Activated naive CD4-positive, alpha-beta T cell treated with Interleukin-2 at 50 U/mL for 16 hours (primary cell): ENCODE data around the gene PLEKHD1.
"Not testable (repeated sequence)": the region's sequence is repeated elsewhere in the genome, so short reads cannot be mapped to it uniquely, and the experiment has no call there.

ENCODE experiments used
- DNase-seq: peaks from one replicate; pipeline ENCODE4 v3.0.0-alpha.2; 2020

Gene PLEKHD1

GRCh38 chr14:69483765-69484443 is 624 bp upstream of the PLEKHD1 start:
- no peak for DNase-seq

GRCh38 chr14:69485315-69485660 is 760 bp downstream of the PLEKHD1 start:
- no peak for DNase-seq

GRCh38 chr14:69485701-69486100 is 1.2 kb downstream of the PLEKHD1 start:
- no peak for DNase-seq

GRCh38 chr14:69487226-69487625 is 2.7 kb downstream of the PLEKHD1 start:
- no peak for DNase-seq

GRCh38 chr14:69487771-69488170 is 3.2 kb downstream of the PLEKHD1 start:
- no peak for DNase-seq

GRCh38 chr14:69489495-69489894 is 5.0 kb downstream of the PLEKHD1 start:
- no peak for DNase-seq

- DNase-seq: no peak
Observed at GRCh38 chr14:69490219-69490918, 5.8 kb downstream of the PLEKHD1 start.

GRCh38 chr14:69491193-69491592 is 6.7 kb downstream of the PLEKHD1 start:
- DNase-seq: no peak

- DNase-seq: no peak
Observed at GRCh38 chr14:69493038-69493437, 8.5 kb downstream of the PLEKHD1 start.

GRCh38 chr14:69493791-69494190 is 9.3 kb downstream of the PLEKHD1 start:
- no peak for DNase-seq

- no peak for DNase-seq
Observed at GRCh38 chr14:69495341-69495921, 10.9 kb downstream of the PLEKHD1 start.

- DNase-seq: not testable (repeated sequence)
Observed at GRCh38 chr14:69497866-69498265, 13.3 kb downstream of the PLEKHD1 start.

- DNase-seq: not testable (repeated sequence)
Observed at GRCh38 chr14:69498286-69498685, 13.8 kb downstream of the PLEKHD1 start.

- DNase-seq: no peak
Observed at GRCh38 chr14:69499436-69499835, 14.9 kb downstream of the PLEKHD1 start.

GRCh38 chr14:69500096-69500495 is 15.6 kb downstream of the PLEKHD1 start:
- DNase-seq: no peak

GRCh38 chr14:69500736-69501135 is 16.2 kb downstream of the PLEKHD1 start:
- DNase-seq: no peak

GRCh38 chr14:69501423-69501838 is 16.9 kb downstream of the PLEKHD1 start:
- DNase-seq: no peak

GRCh38 chr14:69504775-69505174 is 20.2 kb downstream of the PLEKHD1 start:
- no peak for DNase-seq

GRCh38 chr14:69505338-69506240 is 21.1 kb downstream of the PLEKHD1 start:
- no peak for DNase-seq

- DNase-seq: no peak
Observed at GRCh38 chr14:69506241-69506595, 21.7 kb downstream of the PLEKHD1 start.

- DNase-seq: no peak
Observed at GRCh38 chr14:69518289-69519101, 34.0 kb downstream of the PLEKHD1 start.
